ENCODE data around the gene JAZF1.
A peak's percentile ranks its signal among the peaks of the same experiment; 100 is the strongest.

Gene JAZF1

DNA sequence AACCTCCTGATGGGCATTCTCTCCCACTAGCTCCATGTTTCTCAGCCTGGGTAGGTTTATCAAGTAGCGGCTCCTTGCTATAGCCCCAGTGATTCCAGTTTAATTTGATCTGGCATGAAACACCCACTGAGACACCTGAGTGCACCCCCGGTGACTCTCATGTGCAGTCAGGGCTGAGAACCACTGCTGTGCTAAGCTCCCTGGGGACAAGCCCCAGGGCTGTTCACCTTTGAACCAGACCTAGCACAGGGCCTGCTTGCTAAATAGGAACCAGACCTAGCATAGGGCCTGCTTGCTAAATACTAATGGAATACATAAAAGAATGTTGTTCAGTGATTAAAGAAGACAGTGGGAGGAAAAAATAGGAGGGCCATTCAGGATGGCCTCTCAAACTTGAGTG, 167.6 kb downstream of the JAZF1 start:
- TF ChIP-seq, protein P1, sequence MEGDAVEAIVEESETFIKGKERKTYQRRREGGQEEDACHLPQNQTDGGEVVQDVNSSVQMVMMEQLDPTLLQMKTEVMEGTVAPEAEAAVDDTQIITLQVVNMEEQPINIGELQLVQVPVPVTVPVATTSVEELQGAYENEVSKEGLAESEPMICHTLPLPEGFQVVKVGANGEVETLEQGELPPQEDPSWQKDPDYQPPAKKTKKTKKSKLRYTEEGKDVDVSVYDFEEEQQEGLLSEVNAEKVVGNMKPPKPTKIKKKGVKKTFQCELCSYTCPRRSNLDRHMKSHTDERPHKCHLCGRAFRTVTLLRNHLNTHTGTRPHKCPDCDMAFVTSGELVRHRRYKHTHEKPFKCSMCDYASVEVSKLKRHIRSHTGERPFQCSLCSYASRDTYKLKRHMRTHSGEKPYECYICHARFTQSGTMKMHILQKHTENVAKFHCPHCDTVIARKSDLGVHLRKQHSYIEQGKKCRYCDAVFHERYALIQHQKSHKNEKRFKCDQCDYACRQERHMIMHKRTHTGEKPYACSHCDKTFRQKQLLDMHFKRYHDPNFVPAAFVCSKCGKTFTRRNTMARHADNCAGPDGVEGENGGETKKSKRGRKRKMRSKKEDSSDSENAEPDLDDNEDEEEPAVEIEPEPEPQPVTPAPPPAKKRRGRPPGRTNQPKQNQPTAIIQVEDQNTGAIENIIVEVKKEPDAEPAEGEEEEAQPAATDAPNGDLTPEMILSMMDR (conservative IDR thresholded peaks at IDR 0.05; ENCODE audit: low read depth, low read length): no peak
- no peaks in the 10 kb centered on the region for H4K20me1 ChIP-seq (ENCODE audit: insufficient read depth)

DNA sequence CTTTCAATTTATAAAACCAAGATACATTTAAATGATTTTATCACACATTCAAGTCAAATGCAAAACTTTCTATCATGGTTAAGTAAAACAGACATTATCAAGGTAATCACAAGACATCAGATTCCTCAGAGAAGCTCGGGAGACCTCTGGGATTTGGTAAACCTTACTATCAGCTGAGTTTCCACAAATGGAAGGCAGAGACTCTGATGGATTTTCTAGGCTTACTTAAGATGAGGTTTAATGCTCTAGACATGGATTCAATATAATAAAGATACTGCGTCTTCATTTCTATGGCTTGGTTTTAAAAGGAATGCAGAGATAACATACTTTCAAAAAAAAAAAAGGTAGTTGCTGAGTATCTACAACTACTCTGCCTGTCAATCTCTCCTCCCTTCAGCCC, 171.7 kb downstream of the JAZF1 start:
- no peak overlapping the region for H3K9ac ChIP-seq
- TF ChIP-seq, protein P1 (conservative IDR thresholded peaks at IDR 0.05; ENCODE audit: low read depth, low read length): no peak
- H2AFZ ChIP-seq (ENCODE audit: low read depth): no peak overlapping the region
- H3K36me3 ChIP-seq (ENCODE audit: insufficient read depth): no peaks in the 10 kb centered on the region
- no peaks in the 10 kb centered on the region for H3K4me1 ChIP-seq (ENCODE audit: low read depth, poor library complexity, severe bottlenecking)
- H3K27me3 ChIP-seq (ENCODE audit: insufficient read depth, low read depth): no peaks in the 10 kb centered on the region
- no peak overlapping the region for H3K4me3 ChIP-seq (IDR thresholded peaks at IDR 0.05; ENCODE audit: insufficient read depth, low read depth, low read length)
- no peak overlapping the region for H3K27ac ChIP-seq
- H3K4me2 ChIP-seq: no peak overlapping the region
- H3K79me2 ChIP-seq (ENCODE audit: insufficient read depth, low read depth): no peaks in the 10 kb centered on the region
- H4K20me1 ChIP-seq (ENCODE audit: insufficient read depth): no peaks in the 10 kb centered on the region

More for the DNA sequence above, 167.6 kb downstream of the JAZF1 start:
- Histone ChIP-seq H2AFZ (ENCODE audit: low read depth) (no peak overlapping the region), H3K4me2 (no peak overlapping the region), H3K9ac (no peak overlapping the region), H3K27ac (no peak overlapping the region), H3K4me1 (ENCODE audit: low read depth, poor library complexity, severe bottlenecking) (no peaks in the 10 kb centered on the region), H3K27me3 (ENCODE audit: insufficient read depth, low read depth) (no peaks in the 10 kb centered on the region), H3K36me3 (ENCODE audit: insufficient read depth) (no peaks in the 10 kb centered on the region), H3K79me2 (ENCODE audit: insufficient read depth, low read depth) (no peaks in the 10 kb centered on the region), H3K4me3 (IDR thresholded peaks at IDR 0.05; ENCODE audit: insufficient read depth, low read depth, low read length) (no peak overlapping the region)

DNA sequence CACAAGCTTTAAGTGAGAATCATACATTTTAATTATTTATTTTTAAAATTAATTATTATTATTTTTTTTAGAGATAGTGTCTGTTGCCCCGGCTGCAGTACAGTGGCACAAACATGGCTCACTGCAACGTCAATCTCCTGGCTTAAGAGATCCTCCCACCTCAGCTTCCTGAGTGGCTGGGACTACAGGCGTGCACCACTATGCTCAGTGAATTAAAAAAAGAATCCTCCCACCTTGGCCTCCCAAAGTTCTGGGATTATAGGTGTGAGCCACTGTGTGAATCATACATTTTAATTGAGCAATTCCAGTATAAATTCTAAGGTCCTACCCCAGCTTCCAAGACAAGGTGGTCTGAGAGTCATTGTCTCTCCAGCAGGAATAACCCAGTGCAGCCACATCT, 172.4 kb downstream of the JAZF1 start:
- Histone ChIP-seq H3K4me3 (IDR thresholded peaks at IDR 0.05; ENCODE audit: insufficient read depth, low read depth, low read length) (no peak overlapping the region), H3K27me3 (ENCODE audit: insufficient read depth, low read depth) (no peaks in the 10 kb centered on the region), H3K27ac (0 out of 2 replicates have a peak overlapping the region, but pooled peaks have one; percentile 3), H3K79me2 (ENCODE audit: insufficient read depth, low read depth) (no peaks in the 10 kb centered on the region), H3K4me1 (ENCODE audit: low read depth, poor library complexity, severe bottlenecking) (no peaks in the 10 kb centered on the region), H4K20me1 (ENCODE audit: insufficient read depth) (no peaks in the 10 kb centered on the region), H2AFZ (ENCODE audit: low read depth) (no peak overlapping the region), H3K36me3 (ENCODE audit: insufficient read depth) (no peaks in the 10 kb centered on the region), H3K4me2 (no peak overlapping the region), H3K9ac (no peak overlapping the region)
- TF ChIP-seq, protein P1 (conservative IDR thresholded peaks at IDR 0.05; ENCODE audit: low read depth, low read length): no peak

DNA sequence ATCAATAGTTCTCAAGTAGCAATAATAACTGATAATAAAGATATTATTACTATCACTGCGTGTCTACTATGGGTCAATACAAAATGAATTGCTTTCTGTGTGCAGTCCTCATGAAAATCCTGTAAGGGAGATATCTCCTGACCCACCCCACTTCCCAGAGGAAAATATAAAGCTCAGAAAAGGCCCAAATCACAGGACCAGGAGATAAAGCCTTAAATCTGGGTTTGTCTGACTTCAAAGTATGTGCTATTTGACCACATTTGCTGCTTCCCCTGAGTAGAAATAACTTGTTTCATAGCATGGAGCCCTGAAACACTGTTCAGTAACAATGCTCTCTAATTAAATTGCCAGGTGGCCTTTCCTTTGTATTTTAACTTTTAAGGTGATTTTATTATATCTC, 174.1 kb downstream of the JAZF1 start:
- no peak overlapping the region for H3K27ac ChIP-seq
- H3K27me3 ChIP-seq (ENCODE audit: insufficient read depth, low read depth): no peaks in the 10 kb centered on the region
- H3K4me2 ChIP-seq: no peak overlapping the region
- no peaks in the 10 kb centered on the region for H3K79me2 ChIP-seq (ENCODE audit: insufficient read depth, low read depth)
- no peaks in the 10 kb centered on the region for H3K36me3 ChIP-seq (ENCODE audit: insufficient read depth)
- H4K20me1 ChIP-seq (ENCODE audit: insufficient read depth): no peaks in the 10 kb centered on the region
- TF ChIP-seq, protein P1 (conservative IDR thresholded peaks at IDR 0.05; ENCODE audit: low read depth, low read length): no peak
- no peak overlapping the region for H3K4me3 ChIP-seq (IDR thresholded peaks at IDR 0.05; ENCODE audit: insufficient read depth, low read depth, low read length)
- no peak overlapping the region for H3K9ac ChIP-seq
- no peaks in the 10 kb centered on the region for H3K4me1 ChIP-seq (ENCODE audit: low read depth, poor library complexity, severe bottlenecking)
- H2AFZ ChIP-seq (ENCODE audit: low read depth): no peak overlapping the region
